Neural cell (in vitro differentiated cells): ENCODE results near the gene CHST11. TPM values are rescaled to one million over a fixed set of nuclear protein-coding genes. Genes with fewer than 3 reads are reported as not detected.

Experiments used
- H2AFZ ChIP-seq: fragments of 200-600, 300-800 bp; sonication (generic), shearing (Covaris generic); 2 replicates; pipeline ENCODE4 v1.6.0; 2014; ENCODE audit warnings: low read depth, mild to moderate bottlenecking, antibody characterized with exemption, low read length, moderate library complexity
- H3F3A ChIP-seq: fragments of 200-600 bp; shearing (Covaris generic); 2 replicates; pipeline ENCODE4 v1.6.1; 2016; ENCODE audit warnings: mild to moderate bottlenecking, moderate library complexity, mixed read lengths, antibody characterized with exemption, low read length; ENCODE audit not compliant: insufficient read depth, poor library complexity, severe bottlenecking
- H3K27ac ChIP-seq: fragments of 200-600, 300-800 bp; sonication (generic), shearing (Covaris generic); 2 replicates; pipeline ENCODE4 v1.5.1; 2014; ENCODE audit warnings: mild to moderate bottlenecking, low read length, moderate library complexity
- H3K27me3 ChIP-seq: fragments of 300-800, 200-600 bp; sonication (generic), shearing (Covaris generic); 2 replicates; pipeline ENCODE4 v1.6.0; 2014; ENCODE audit warnings: mild to moderate bottlenecking, low read depth, low read length, moderate library complexity; ENCODE audit not compliant: insufficient read depth
- H3K36me3 ChIP-seq: fragments of 300-800, 200-600 bp; sonication (generic), shearing (Covaris generic); 2 replicates; pipeline ENCODE4 v1.5.1; 2014; ENCODE audit warnings: mild to moderate bottlenecking, antibody characterized with exemption, low read length, moderate library complexity; ENCODE audit not compliant: insufficient read depth
- H3K4me2 ChIP-seq: fragments of 300-800, 200-600 bp; sonication (generic), shearing (Covaris generic); 2 replicates; pipeline ENCODE4 v1.6.0; 2014; ENCODE audit warnings: mild to moderate bottlenecking, low read length
- H3K4me3 ChIP-seq: fragments of 300-800, 200-600 bp; sonication (generic), shearing (Covaris generic); 2 replicates; pipeline ENCODE4 v1.5.1; 2014; ENCODE audit warnings: mild to moderate bottlenecking, low read length, moderate library complexity
- H3K79me2 ChIP-seq: fragments of 200-600 bp; shearing (Covaris generic); replicated peaks from 2 replicates; pipeline ENCODE4 v1.6.0; 2014; ENCODE audit warnings: mild to moderate bottlenecking, low read length, moderate library complexity; ENCODE audit not compliant: insufficient read depth
- H3K9ac ChIP-seq: fragments of 300-800, 200-600 bp; sonication (generic), shearing (Covaris generic); 2 replicates; pipeline ENCODE4 v1.6.1; 2016; ENCODE audit warnings: mild to moderate bottlenecking, low read length, mixed read lengths
- H3K9me2 ChIP-seq: fragments of 200-600 bp; shearing (Covaris generic); 2 replicates; pipeline ENCODE4 v1.6.1; 2016; ENCODE audit warnings: mild to moderate bottlenecking, low read length, mixed read lengths; ENCODE audit not compliant: insufficient read depth
- H3K9me3 ChIP-seq: fragments of 200-600, 300-800 bp; sonication (generic), shearing (Covaris generic); 2 replicates; pipeline ENCODE4 v1.6.1; 2016; ENCODE audit warnings: mild to moderate bottlenecking, mixed run types, low read length, moderate library complexity, mixed read lengths
- H4K20me1 ChIP-seq: fragments of 200-600 bp; shearing (Covaris generic); 2 replicates; pipeline ENCODE4 v1.6.1; 2016; ENCODE audit warnings: mild to moderate bottlenecking, mixed run types; ENCODE audit not compliant: insufficient read depth
- CTCF ChIP-seq: fragments of 450-650 bp; IDR thresholded peaks from 2 replicates; pipeline ENCODE4 v1.5.1; 2014; ENCODE audit warnings: antibody characterized with exemption, mild to moderate bottlenecking, moderate library complexity; ENCODE audit not compliant: poor library complexity, severe bottlenecking
- EP300 ChIP-seq: fragments of 450-650 bp; conservative IDR thresholded peaks from 2 replicates; pipeline ENCODE4 v1.6.1; 2014; ENCODE audit warnings: antibody characterized with exemption, mild to moderate bottlenecking, moderate library complexity; ENCODE audit not compliant: poor library complexity, severe bottlenecking
- EZH2 ChIP-seq: fragments of 200-600, 300-800 bp; shearing (Covaris generic), sonication (generic); IDR thresholded peaks from 2 replicates; pipeline ENCODE4 v1.6.1; 2014; ENCODE audit warnings: antibody characterized with exemption, low read length, borderline replicate concordance, mild to moderate bottlenecking; ENCODE audit not compliant: insufficient read depth, poor library complexity, severe bottlenecking
- MXI1 ChIP-seq: fragments of 450-650 bp; conservative IDR thresholded peaks from 2 replicates; pipeline ENCODE4 v1.6.1; 2014; ENCODE audit warnings: antibody characterized with exemption, mild to moderate bottlenecking; ENCODE audit not compliant: poor library complexity, severe bottlenecking
- POLR2AphosphoS5 ChIP-seq: IDR thresholded peaks from 2 replicates; pipeline ENCODE4 v1.6.1; 2012
- RAD21 ChIP-seq: fragments of 450-650 bp; conservative IDR thresholded peaks from 2 replicates; pipeline ENCODE4 v1.6.1; 2014; ENCODE audit warnings: antibody characterized with exemption, mild to moderate bottlenecking, moderate library complexity
- REST ChIP-seq: IDR thresholded peaks from 2 replicates; pipeline ENCODE4 v1.6.1; 2012; ENCODE audit warnings: borderline replicate concordance
- SMC3 ChIP-seq: fragments of 450-650 bp; conservative IDR thresholded peaks from 2 replicates; pipeline ENCODE4 v1.6.1; 2014; ENCODE audit warnings: antibody characterized with exemption, mild to moderate bottlenecking, moderate library complexity; ENCODE audit not compliant: poor library complexity
- TAF1 ChIP-seq: IDR thresholded peaks from 2 replicates; pipeline ENCODE4 v1.6.1; 2012; ENCODE audit warnings: low read depth
- polyA plus RNA-seq: library from polyadenylated mRNA; depleted of rRNA; stranded (reverse); fragments of >200 nt; gene quantifications from 2 replicates; pipeline ENCODE4 v1.2.3, GENCODE V29; 2014

The CHST11 gene
- polyA plus RNA-seq, 1 donor from 2014 or later = 15.0 TPM

- Histone ChIP-seq H4K20me1 (no peaks in the 10 kb centered on the region), H3K27me3 (no peaks in the 10 kb centered on the region), H3F3A (no peaks in the 10 kb centered on the region), H3K79me2 (no peaks in the 10 kb centered on the region), H3K9ac (no peak overlapping the region), H3K4me2 (no peak overlapping the region), H3K27ac (no peak overlapping the region), H3K9me3 (no peaks in the 10 kb centered on the region), H2AFZ (no peak overlapping the region), H3K4me3 (no peak overlapping the region), H3K36me3 (no peaks in the 10 kb centered on the region), H3K9me2 (no peaks in the 10 kb centered on the region)
- no peak for TF ChIP-seq CTCF
- TF ChIP-seq MXI1 = no peak
- no peak for TF ChIP-seq EZH2
- no peak for TF ChIP-seq POLR2AphosphoS5
- TF ChIP-seq EP300 = no peak
- no peak for TF ChIP-seq RAD21
These were observed 43.4 kb upstream of the CHST11 start for GRCh38 chr12:104413330-104413729.

GRCh38 chr12:104414581-104415341 lies 42.0 kb upstream of the CHST11 start:
- Histone ChIP-seq H3F3A (no peaks in the 10 kb centered on the region), H2AFZ (no peak overlapping the region), H3K9ac (no peak overlapping the region), H3K36me3 (no peaks in the 10 kb centered on the region), H3K9me2 (no peaks in the 10 kb centered on the region), H3K4me2 (no peak overlapping the region), H3K79me2 (no peaks in the 10 kb centered on the region), H3K27me3 (no peaks in the 10 kb centered on the region), H3K4me3 (no peak overlapping the region), H4K20me1 (no peaks in the 10 kb centered on the region), H3K9me3 (no peaks in the 10 kb centered on the region), H3K27ac (no peak overlapping the region)
- TF ChIP-seq TAF1 (no peak), SMC3 (no peak), CTCF (no peak), EZH2 (no peak), RAD21 (no peak), MXI1 (no peak), REST (no peak), POLR2AphosphoS5 (no peak), EP300 (no peak)
